Bronchial epithelial cell (primary cell): Measurements from ENCODE around the gene NDRG4. TPM values are rescaled to one million over a fixed set of nuclear protein-coding genes. Genes with fewer than 3 reads are reported as not detected.

Source experiments
- DNase-seq: peaks from one replicate; pipeline ENCODE4 v3.0.0-alpha.2; 2010; ENCODE audit warnings: low read depth
- FAIRE-seq: peaks from 2 replicates; lab custom pipeline; 2011; peaks lifted over from hg19 to GRCh38; lab: Jason Lieb, UNC
- H3K27me3 ChIP-seq: 2 replicates; pipeline ENCODE4 v1.5.1; 2011; ENCODE audit warnings: low read length; ENCODE audit not compliant: control insufficient read depth, insufficient read depth
- H3K36me3 ChIP-seq: 2 replicates; pipeline ENCODE4 v1.5.1; 2011; ENCODE audit warnings: low read length; ENCODE audit not compliant: control insufficient read depth, insufficient read depth
- H3K4me3 ChIP-seq: 2 replicates; pipeline ENCODE4 v1.5.1; 2011; ENCODE audit warnings: mild to moderate bottlenecking, low read depth, low read length, control low read depth
- total RNA-seq: library from RNA; depleted of rRNA; stranded (reverse); fragments of >200 nt; gene quantifications from 2 replicates; pipeline ENCODE4 v1.2.1, GENCODE V29; 2014
- TF ChIP-seq, protein P1 (sequence below): IDR thresholded peaks from 2 replicates; pipeline ENCODE4 v1.5.1; 2011; ENCODE audit warnings: mild to moderate bottlenecking, moderate library complexity, low read length, control low read depth, inconsistent platforms; ENCODE audit not compliant: insufficient read depth, severe bottlenecking

Gene NDRG4
- total RNA-seq, 1 donor from 2014 or later: 2.6 TPM

DNA sequence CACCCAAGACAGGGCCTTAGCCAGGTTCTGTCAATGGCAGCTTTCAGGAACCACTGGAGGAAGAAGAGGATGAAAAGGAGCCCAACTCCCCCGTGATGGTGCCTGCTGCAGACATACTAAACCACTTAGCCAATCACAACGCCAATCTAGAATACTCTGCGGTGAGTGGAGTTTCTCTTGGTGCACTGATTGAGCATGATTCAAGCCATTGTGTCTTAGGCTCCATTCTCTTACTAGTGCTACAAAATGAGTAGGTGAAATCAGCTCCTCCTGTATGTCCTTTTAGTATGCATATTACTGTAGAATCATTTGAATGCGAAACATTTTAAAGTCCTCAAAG is 16.8 kb downstream of the NDRG4 start:
- DNase-seq (no peak), FAIRE-seq (no peak)
- Histone ChIP-seq H3K36me3 (peaks cover 16% of the 10 kb centered on the region), H3K4me3 (no peak overlapping the region), H3K27me3 (no peaks in the 10 kb centered on the region)
- TF ChIP-seq, protein P1, sequence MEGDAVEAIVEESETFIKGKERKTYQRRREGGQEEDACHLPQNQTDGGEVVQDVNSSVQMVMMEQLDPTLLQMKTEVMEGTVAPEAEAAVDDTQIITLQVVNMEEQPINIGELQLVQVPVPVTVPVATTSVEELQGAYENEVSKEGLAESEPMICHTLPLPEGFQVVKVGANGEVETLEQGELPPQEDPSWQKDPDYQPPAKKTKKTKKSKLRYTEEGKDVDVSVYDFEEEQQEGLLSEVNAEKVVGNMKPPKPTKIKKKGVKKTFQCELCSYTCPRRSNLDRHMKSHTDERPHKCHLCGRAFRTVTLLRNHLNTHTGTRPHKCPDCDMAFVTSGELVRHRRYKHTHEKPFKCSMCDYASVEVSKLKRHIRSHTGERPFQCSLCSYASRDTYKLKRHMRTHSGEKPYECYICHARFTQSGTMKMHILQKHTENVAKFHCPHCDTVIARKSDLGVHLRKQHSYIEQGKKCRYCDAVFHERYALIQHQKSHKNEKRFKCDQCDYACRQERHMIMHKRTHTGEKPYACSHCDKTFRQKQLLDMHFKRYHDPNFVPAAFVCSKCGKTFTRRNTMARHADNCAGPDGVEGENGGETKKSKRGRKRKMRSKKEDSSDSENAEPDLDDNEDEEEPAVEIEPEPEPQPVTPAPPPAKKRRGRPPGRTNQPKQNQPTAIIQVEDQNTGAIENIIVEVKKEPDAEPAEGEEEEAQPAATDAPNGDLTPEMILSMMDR: no peak

DNA sequence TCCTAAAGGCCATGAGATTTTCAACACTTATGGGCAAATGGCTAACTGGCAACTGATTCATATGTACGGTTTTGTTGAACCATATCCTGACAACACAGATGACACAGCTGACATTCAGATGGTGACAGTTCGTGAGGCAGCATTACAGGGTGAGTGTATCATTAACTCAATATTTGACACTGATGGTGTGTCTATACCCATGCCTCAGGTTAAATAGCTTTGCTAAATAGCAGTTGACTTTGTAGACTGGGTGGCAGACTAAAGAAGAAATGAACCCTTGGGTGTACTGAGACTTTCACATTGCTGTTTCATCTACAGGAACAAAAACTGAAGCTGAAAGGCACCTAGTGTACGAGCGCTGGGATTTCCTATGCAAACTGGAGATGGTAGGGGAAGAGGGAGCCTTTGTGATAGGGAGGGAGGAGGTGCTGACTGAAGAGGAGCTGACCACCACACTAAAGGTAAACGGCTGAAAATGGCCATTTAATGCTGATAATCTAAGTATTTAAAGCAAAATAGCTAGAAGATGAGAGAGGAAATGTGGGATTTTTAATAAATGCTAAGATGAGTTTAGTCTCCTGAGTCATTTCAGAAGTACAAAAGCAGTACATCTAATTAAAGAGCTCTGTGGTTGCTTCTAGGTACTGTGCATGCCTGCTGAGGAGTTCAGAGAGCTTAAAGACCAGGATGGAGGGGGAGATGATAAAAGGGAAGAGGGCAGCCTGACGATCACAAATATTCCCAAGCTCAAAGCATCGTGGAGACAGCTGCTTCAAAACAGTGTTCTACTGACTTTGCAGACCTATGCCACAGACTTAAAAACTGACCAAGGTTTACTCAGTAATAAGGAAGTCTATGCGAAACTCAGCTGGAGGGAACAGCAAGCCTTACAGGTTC is 18.4 kb downstream of the NDRG4 start:
- FAIRE-seq (no peak), DNase-seq (no peak)
- TF ChIP-seq, protein P1: no peak
- Histone ChIP-seq H3K27me3 (no peaks in the 10 kb centered on the region), H3K4me3 (no peak overlapping the region), H3K36me3 (peaks cover 19% of the 10 kb centered on the region)

DNA sequence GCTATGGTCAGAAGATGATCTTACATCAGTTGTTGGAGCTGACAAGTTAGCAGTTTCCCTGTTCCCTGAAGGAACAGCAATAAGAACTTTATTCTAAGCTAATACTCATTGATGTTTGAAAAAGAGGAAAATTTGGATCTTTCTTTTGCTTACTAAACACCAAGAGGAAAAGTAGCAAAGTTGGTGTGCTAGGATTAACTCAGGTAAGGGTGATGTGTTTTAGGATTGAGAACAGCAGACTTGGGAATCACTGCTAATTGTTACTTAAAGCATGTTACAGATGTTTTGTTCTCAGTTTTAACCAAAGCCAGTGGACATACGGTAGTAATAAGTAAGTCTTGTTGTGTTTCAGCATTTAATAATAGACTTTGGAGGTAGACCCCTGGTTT is 19.0 kb downstream of the NDRG4 start:
- TF ChIP-seq, protein P1: no peak
- H3K36me3 ChIP-seq: peaks cover 19% of the 10 kb centered on the region
- DNase-seq (no peak), FAIRE-seq (no peak)
- no peaks in the 10 kb centered on the region for H3K27me3 ChIP-seq
- H3K4me3 ChIP-seq: no peak overlapping the region

DNA sequence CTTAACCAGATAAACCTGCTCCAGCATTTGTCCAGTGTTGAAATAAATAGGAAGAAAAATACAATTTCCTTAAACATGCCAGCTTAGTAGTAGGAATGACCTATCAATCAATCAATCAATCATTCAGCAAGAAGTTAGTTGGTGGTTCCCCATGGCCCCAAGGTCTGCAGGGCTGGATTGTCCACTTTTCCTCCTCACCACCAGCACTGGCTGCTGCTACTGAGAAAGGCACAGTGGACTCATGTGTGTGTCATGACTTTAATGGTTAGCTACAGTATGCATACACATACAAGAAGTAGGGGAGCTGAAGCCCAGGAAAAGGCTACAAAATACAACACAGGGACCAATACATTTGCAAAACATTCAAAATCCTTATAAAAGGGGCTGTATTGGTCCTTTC is 19.8 kb downstream of the NDRG4 start:
- Histone ChIP-seq H3K4me3 (no peak overlapping the region), H3K27me3 (no peaks in the 10 kb centered on the region), H3K36me3 (peaks cover 21% of the 10 kb centered on the region)
- TF ChIP-seq, protein P1: no peak
- DNase-seq: no peak
- FAIRE-seq: no peak

DNA sequence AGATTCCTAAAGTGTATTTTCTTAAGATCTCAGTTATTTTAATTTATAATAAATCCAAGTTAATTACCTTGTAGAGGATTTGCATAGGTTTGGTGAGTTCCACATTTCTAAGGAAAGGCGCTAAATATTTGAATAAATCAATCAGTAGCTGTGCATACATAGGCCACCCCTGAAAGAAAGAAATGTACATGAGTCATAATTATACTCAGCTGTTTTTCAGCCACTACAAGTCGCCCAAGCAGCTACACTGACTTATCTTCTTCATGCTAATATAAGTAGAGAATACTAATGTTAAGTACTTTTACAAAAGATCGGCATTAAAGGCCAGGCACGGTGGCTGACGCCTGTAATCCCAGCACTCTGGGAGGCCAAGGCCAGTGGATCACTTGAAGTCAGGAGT is 30.2 kb downstream of the NDRG4 start:
- Histone ChIP-seq H3K36me3 (peaks cover 14% of the 10 kb centered on the region), H3K4me3 (no peak overlapping the region), H3K27me3 (no peaks in the 10 kb centered on the region)
- FAIRE-seq (no peak), DNase-seq (no peak)
- TF ChIP-seq, protein P1: no peak
